ENCODE results near the gene PTPRN2. TPM values are rescaled to one million over a fixed set of nuclear protein-coding genes. Genes with fewer than 3 reads are reported as not detected.

PTPRN2 gene
- total and polyA plus RNA-seq, 8 donors = 4.9 to 136 (median 46.8) TPM

DNA sequence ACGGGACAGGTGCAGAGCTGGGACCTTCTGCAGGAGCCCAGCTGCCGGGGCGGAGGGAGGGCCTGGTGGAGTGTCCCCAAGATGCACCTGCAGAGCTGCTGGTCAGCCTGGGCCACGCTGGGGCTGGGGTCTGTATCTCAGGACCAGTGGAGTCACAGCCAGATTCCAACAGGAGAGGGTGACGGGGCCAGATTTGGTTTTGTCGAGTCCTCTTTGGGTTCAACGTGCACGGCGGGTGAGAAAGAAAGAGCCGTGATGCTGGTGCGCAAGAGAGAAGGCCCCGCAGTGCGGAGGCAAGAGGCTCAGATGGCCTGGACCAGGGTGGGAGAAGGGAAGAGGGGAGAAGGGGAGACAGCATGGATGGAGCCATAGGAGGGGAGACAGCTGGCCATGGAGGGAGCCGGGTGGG lies 462.9 kb downstream of the PTPRN2 start:
- H3K27me3 ChIP-seq = no peaks in the 10 kb centered on the region
- H3K4me3 ChIP-seq = no peak overlapping the region
- H3K9me3 ChIP-seq = peaks cover 0 to 36% (median 8%) of the 10 kb centered on the region in 4 donors
- peak in 1 of 2 donors; percentile 18 for DNase-seq
- intact Hi-C loops (cut with DNase I; ENCODE audit: low total_unique reads) = no loop called here
- TF ChIP-seq, protein P1, sequence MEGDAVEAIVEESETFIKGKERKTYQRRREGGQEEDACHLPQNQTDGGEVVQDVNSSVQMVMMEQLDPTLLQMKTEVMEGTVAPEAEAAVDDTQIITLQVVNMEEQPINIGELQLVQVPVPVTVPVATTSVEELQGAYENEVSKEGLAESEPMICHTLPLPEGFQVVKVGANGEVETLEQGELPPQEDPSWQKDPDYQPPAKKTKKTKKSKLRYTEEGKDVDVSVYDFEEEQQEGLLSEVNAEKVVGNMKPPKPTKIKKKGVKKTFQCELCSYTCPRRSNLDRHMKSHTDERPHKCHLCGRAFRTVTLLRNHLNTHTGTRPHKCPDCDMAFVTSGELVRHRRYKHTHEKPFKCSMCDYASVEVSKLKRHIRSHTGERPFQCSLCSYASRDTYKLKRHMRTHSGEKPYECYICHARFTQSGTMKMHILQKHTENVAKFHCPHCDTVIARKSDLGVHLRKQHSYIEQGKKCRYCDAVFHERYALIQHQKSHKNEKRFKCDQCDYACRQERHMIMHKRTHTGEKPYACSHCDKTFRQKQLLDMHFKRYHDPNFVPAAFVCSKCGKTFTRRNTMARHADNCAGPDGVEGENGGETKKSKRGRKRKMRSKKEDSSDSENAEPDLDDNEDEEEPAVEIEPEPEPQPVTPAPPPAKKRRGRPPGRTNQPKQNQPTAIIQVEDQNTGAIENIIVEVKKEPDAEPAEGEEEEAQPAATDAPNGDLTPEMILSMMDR (IDR thresholded peaks at IDR 0.05) = no peak
- TF ChIP-seq EP300 (IDR thresholded peaks at IDR 0.05) = no peak
- TF ChIP-seq POLR2AphosphoS5 (IDR thresholded peaks at IDR 0.05) = no peak
- no peak for TF ChIP-seq POLR2A (IDR thresholded peaks at IDR 0.05)
- H3K27ac ChIP-seq = no peak overlapping the region
- no peaks in the 10 kb centered on the region for H3K4me1 ChIP-seq
- 90 to 93% (median 92%) methylated on average over 14 of the region's 14 CpGs for WGBS, 5 donors
- peaks cover 0 to 4% (median 2%) of the 10 kb centered on the region in 4 donors for H3K36me3 ChIP-seq

DNA sequence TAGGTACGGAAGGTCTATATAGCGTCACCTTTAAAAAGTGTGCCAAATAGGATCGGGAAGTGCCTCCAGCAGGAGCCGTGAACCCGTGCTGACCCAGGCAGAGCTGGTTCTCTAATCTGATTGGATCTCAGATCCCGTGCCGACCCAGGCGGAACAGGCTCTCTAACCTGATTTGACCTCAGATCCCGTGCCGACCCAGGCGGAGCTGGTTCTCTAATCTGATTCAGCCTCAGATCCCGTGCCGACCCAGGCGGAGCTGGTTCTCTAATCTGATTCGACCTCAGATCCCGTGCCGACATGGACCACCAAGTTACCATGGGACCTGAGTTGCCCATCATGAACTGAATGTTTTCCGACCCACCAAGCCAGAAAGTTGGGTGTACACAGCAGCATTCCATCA lies 463.9 kb downstream of the PTPRN2 start:
- 92 to 96% (median 95%) methylated on average over 18 of the region's 18 CpGs for WGBS, 5 donors
- Histone ChIP-seq H3K27me3 (no peaks in the 10 kb centered on the region), H3K27ac (no peak overlapping the region), H3K4me1 (no peaks in the 10 kb centered on the region), H3K36me3 (peaks cover 0 to 4% (median 2%) of the 10 kb centered on the region in 4 donors), H3K9me3 (peaks cover 0 to 43% (median 14%) of the 10 kb centered on the region in 4 donors), H3K4me3 (no peak overlapping the region)
- TF ChIP-seq EP300 (IDR thresholded peaks at IDR 0.05) = no peak
- peak in 1 of 2 donors; percentile 24 for DNase-seq
- intact Hi-C loops (cut with DNase I; ENCODE audit: low total_unique reads) = no loop called here

DNA sequence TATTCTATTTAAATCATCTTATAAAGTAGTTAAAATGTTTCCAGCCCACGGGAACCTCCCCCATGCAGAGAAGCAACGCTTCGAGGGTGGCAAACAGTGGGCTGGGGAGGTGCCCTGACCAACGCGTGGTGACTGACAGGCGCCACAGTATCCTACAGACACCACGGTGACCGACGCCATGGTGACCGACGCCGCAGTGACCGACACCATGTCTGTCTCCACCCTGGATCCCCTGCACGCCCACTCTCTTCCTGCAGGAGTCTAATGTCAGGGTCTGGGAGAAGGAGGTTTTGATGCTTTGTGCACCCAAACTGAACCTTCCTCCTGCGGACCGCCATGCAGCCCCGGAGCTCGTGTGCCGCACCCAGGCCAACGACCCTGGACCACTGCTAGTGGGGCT lies 464.4 kb downstream of the PTPRN2 start:
- DNase-seq = peak in 1 of 2 donors; percentile 16
- intact Hi-C loops (cut with DNase I; ENCODE audit: low total_unique reads) = no loop called here

DNA sequence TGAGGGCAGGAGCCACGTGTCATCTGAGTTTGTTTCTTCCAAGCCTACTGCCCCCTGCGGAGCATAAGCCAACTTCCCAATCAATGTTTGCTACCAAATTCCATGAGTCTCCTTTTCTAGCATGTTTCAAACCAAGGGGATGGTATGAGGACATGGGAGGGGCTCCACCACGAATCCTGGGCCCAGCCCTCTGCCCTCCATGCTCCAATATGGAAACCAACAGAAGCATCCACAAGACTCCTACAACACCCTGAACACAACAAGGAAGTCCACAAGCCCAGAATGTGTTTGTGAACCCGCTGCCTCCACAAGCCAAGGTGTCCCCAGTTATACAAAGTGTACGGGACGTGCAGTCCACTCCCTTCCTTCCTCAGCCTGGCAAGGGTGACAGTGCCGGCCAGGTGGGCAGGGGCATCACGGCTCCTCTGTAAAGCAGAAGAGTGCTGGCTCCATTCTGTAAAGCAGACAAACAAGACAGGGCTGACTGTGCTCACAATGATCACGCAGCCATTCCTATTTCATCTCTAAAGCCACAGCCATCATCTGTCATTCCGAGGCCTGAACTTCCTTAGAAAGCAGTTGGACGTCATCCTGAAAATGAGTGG lies 466.1 kb downstream of the PTPRN2 start:
- Histone ChIP-seq H3K27me3 (no peaks in the 10 kb centered on the region), H3K4me1 (no peaks in the 10 kb centered on the region), H3K9me3 (peaks cover 0 to 54% (median 31%) of the 10 kb centered on the region in 4 donors), H3K36me3 (no peaks in the 10 kb centered on the region), H3K27ac (no peak overlapping the region), H3K4me3 (no peak overlapping the region)
- no peak for DNase-seq
- 74 to 85% (median 81%) methylated on average over 11 of the region's 11 CpGs for WGBS, 5 donors
- TF ChIP-seq, protein P1 (IDR thresholded peaks at IDR 0.05) = no peak
- TF ChIP-seq POLR2A (IDR thresholded peaks at IDR 0.05) (no peak), POLR2AphosphoS5 (IDR thresholded peaks at IDR 0.05) (no peak), EP300 (IDR thresholded peaks at IDR 0.05) (no peak)
- intact Hi-C loops (cut with DNase I; ENCODE audit: low total_unique reads) = no loop called here

More for the DNA sequence above, 464.4 kb downstream of the PTPRN2 start:
- TF ChIP-seq EP300 (IDR thresholded peaks at IDR 0.05) (no peak), POLR2AphosphoS5 (IDR thresholded peaks at IDR 0.05) (no peak), POLR2A (IDR thresholded peaks at IDR 0.05) (no peak)
- TF ChIP-seq, protein P1 (IDR thresholded peaks at IDR 0.05) = no peak
- H3K27ac ChIP-seq = no peak overlapping the region
- H3K27me3 ChIP-seq = no peaks in the 10 kb centered on the region
- H3K4me3 ChIP-seq = no peak overlapping the region
- WGBS, 5 donors = 93 to 96% (median 95%) methylated on average over 17 to 20 of the region's 20 CpGs
- no peaks in the 10 kb centered on the region for H3K4me1 ChIP-seq
- peaks cover 0 to 4% (median 2%) of the 10 kb centered on the region in 4 donors for H3K36me3 ChIP-seq
- peaks cover 0 to 48% (median 19%) of the 10 kb centered on the region in 4 donors for H3K9me3 ChIP-seq

DNA sequence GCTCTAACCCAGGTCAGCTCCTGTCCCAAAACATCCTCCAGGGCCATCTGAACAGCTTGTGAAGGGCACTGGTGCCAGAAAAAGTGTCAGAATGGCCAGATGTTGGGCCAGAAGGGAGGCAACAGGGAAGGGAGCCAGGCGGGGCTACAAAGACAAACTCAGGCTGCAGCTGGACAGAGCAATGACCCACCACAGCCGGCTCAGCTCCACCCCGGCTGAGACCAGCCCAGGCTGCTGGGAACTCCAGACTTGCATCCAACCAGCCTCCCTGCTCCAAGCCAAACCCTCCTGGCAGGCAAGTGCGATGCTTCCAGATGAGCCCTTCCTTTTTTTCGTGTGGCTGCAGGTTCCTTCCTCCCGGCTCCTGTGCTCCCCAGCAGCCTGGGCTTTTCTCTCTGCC lies 466.9 kb downstream of the PTPRN2 start:
- Histone ChIP-seq H3K9me3 (peaks cover 0 to 57% (median 37%) of the 10 kb centered on the region in 4 donors), H3K27ac (no peak overlapping the region), H3K36me3 (no peaks in the 10 kb centered on the region), H3K4me1 (no peaks in the 10 kb centered on the region), H3K4me3 (no peak overlapping the region), H3K27me3 (no peaks in the 10 kb centered on the region)
- DNase-seq = peak in 1 of 2 donors; percentile 17
- TF ChIP-seq EP300 (IDR thresholded peaks at IDR 0.05) (no peak), POLR2AphosphoS5 (IDR thresholded peaks at IDR 0.05) (no peak), POLR2A (IDR thresholded peaks at IDR 0.05) (no peak)
- TF ChIP-seq, protein P1 (IDR thresholded peaks at IDR 0.05) = no peak
- 59 to 74% (median 70%) methylated on average over 4 to 6 of the region's 6 CpGs for WGBS, 5 donors
- intact Hi-C loops (cut with DNase I; ENCODE audit: low total_unique reads) = no loop called here
